B cell (primary cell): ENCODE results near the gene TPI1. TPM values are rescaled to one million over a fixed set of nuclear protein-coding genes. Genes with fewer than 3 reads are reported as not detected.

Experiments
- ATAC-seq: fragments of 200-7000 bp; cut with Tn5 transposase; one replicate; pipeline ENCODE4 v1.10.0; 2021; ENCODE audit warnings: low read depth, mild to moderate bottlenecking, moderate number of reproducible peaks, moderate library complexity
- CTCF ChIA-PET: fragments of 350-600 bp; sonication (Branson Sonifier 250); formaldehyde crosslinking; loops from one replicate; lab custom pipeline; 2021; ENCODE audit warnings: antibody characterized with exemption, inconsistent platforms; lab: Charles Lee
- POLR2A ChIA-PET: fragments of 350-600 bp; sonication (Branson Sonifier 250); formaldehyde crosslinking; loops from one replicate; lab custom pipeline; 2021; ENCODE audit warnings: antibody characterized with exemption; lab: Charles Lee
- DNase-seq: peaks from one replicate; pipeline ENCODE4 v3.0.0; 2013
- H2AFZ ChIP-seq: 2 replicates; pipeline ENCODE4 v1.6.1; 2012; ENCODE audit warnings: mild to moderate bottlenecking, low read depth, low read length; ENCODE audit not compliant: insufficient read depth, poor library complexity, severe bottlenecking
- H3K27ac ChIP-seq, 2 donors: 1 replicate in 1 of 2; 2 replicates in 1 of 2; pipeline ENCODE4 v1.5.1; 2012 to 2013; ENCODE audit warnings: low read length in 2 of 2, mild to moderate bottlenecking in 2 of 2, moderate library complexity in 1 of 2
- H3K27me3 ChIP-seq, 4 experiments: fragments of 200-600 bp in 1 of 4; sonication (generic) in 1 of 4; replicated peaks in 1 of 4; 1 replicate in 2 of 4; 2 replicates in 2 of 4; pipeline versions ENCODE4 v1.6.1 to v1.7.0; 2013 to 2016; ENCODE audit warnings: low read length in 3 of 4, mild to moderate bottlenecking in 2 of 4, mixed read lengths in 1 of 4, moderate library complexity in 1 of 4; ENCODE audit not compliant: insufficient read depth in 4 of 4, control insufficient read depth in 3 of 4; ENCODE audit errors: control extremely low read depth in 1 of 4
- H3K36me3 ChIP-seq, 2 experiments: replicated peaks in 1 of 2; 1 replicate in 1 of 2; 2 replicates in 1 of 2; pipeline versions ENCODE4 v1.6.1 to v1.7.1; 2013; ENCODE audit warnings: low read length in 1 of 2; ENCODE audit not compliant: insufficient read depth in 2 of 2, control insufficient read depth in 1 of 2; ENCODE audit errors: control extremely low read depth in 1 of 2, extremely low read depth in 1 of 2
- H3K4me1 ChIP-seq, 2 donors: fragments of 200-600 bp in 1 of 2; sonication (generic) in 1 of 2; 1 replicate in 1 of 2; 2 replicates in 1 of 2; pipeline versions ENCODE4 v1.5.1 to v1.6.1; 2013 to 2017; ENCODE audit warnings: low read length in 2 of 2; ENCODE audit not compliant: control insufficient read depth in 2 of 2, insufficient read depth in 2 of 2
- H3K4me2 ChIP-seq: replicated peaks from 2 replicates; pipeline ENCODE3; 2012; ENCODE audit warnings: mild to moderate bottlenecking, low read depth, low read length; ENCODE audit not compliant: poor library complexity, severe bottlenecking
- H3K4me3 ChIP-seq, 5 experiments: fragments of 200-600 bp in 1 of 5; sonication (generic) in 1 of 5; 1 replicate in 3 of 5; 2 replicates in 2 of 5; pipeline versions ENCODE4 v1.5.1 to v1.7.0; 2011 to 2016; ENCODE audit warnings: low read length in 4 of 5, mild to moderate bottlenecking in 4 of 5, low read depth in 2 of 5, control low read depth in 1 of 5, moderate library complexity in 1 of 5; ENCODE audit not compliant: insufficient read depth in 1 of 5; ENCODE audit errors: control extremely low read depth in 1 of 5, extremely low read depth in 1 of 5
- H3K79me2 ChIP-seq: fragments of 200-600 bp; sonication (generic); one replicate; pipeline ENCODE4 v1.6.0; 2016; ENCODE audit warnings: low read length; ENCODE audit not compliant: control insufficient read depth, insufficient read depth
- H3K9ac ChIP-seq: fragments of 200-600 bp; sonication (generic); 2 replicates; pipeline ENCODE4 v1.6.1; 2017; ENCODE audit warnings: mild to moderate bottlenecking, low read length, moderate library complexity
- H3K9me3 ChIP-seq, 3 donors: one replicate each; pipeline versions ENCODE4 v1.6.1 to v1.7.1; 2013; ENCODE audit warnings: low read length in 2 of 3; ENCODE audit not compliant: control insufficient read depth in 2 of 3, insufficient read depth in 1 of 3; ENCODE audit errors: control extremely low read depth in 1 of 3
- H4K20me1 ChIP-seq: 2 replicates; pipeline ENCODE4 v1.6.0; 2012; ENCODE audit warnings: mild to moderate bottlenecking, low read length; ENCODE audit not compliant: insufficient read depth, control insufficient read depth, poor library complexity, severe bottlenecking
- H3K27ac Mint-ChIP-seq: one replicate; pipeline ENCODE4 v1.8.0; 2021; ENCODE audit warnings: mixed read lengths
- H3K27me3 Mint-ChIP-seq: one replicate; pipeline ENCODE4 v1.8.0; 2021; ENCODE audit warnings: mixed read lengths
- H3K4me1 Mint-ChIP-seq: one replicate; pipeline ENCODE4 v1.8.0; 2021; ENCODE audit warnings: mixed read lengths
- H3K4me3 Mint-ChIP-seq: one replicate; pipeline ENCODE4 v1.8.0; 2021; ENCODE audit warnings: mixed read lengths
- H3K9me3 Mint-ChIP-seq: one replicate; pipeline ENCODE4 v1.8.0; 2022; ENCODE audit warnings: mixed read lengths; ENCODE audit not compliant: insufficient read depth
- EZH2 ChIP-seq: IDR thresholded peaks from 2 replicates; pipeline ENCODE4 v1.6.1; 2012; ENCODE audit warnings: borderline replicate concordance, low read depth, mild to moderate bottlenecking, moderate library complexity, low read length; ENCODE audit not compliant: insufficient read depth, poor library complexity, severe bottlenecking
- WGBS: methylation state at CpG from one replicate; pipeline ENCODE4 v1.1.5; 2013; ENCODE audit warnings: missing lambda C conversion rate; ENCODE audit not compliant: insufficient coverage; 5-methylcytosine and 5-hydroxymethylcytosine counted together
- intact Hi-C: fragments of 100-400 bp; cut with micrococcal nuclease; formaldehyde crosslinking; loops from one replicate; pipeline ENCODE4 v1.10.0; 2022
- polyA plus RNA-seq: library from polyadenylated mRNA; depleted of rRNA; stranded (reverse); fragments of >200 nt; gene quantifications from 2 replicates; pipeline ENCODE4 v1.2.3, GENCODE V29; 2012
- total RNA-seq, 2 donors: library from RNA; stranded (reverse); fragments of 120-200 nt in 1 of 2; gene quantifications; 1 replicate in 1 of 2; 2 replicates in 1 of 2; pipeline versions ENCODE4 v1.2.3 to v1.2.4, GENCODE V29; 2013 to 2022
- TF ChIP-seq, protein P1 (sequence below): fragments of 200-600 bp; IDR thresholded peaks from one replicate; pipeline ENCODE4 v1.8.0; 2022; ENCODE audit warnings: antibody characterized with exemption, mild to moderate bottlenecking

TPI1 gene
- total and polyA plus RNA-seq, 2 donors (not counting 1 experiment from before 2014, with no cell fraction given): 181 to 187 TPM

DNA sequence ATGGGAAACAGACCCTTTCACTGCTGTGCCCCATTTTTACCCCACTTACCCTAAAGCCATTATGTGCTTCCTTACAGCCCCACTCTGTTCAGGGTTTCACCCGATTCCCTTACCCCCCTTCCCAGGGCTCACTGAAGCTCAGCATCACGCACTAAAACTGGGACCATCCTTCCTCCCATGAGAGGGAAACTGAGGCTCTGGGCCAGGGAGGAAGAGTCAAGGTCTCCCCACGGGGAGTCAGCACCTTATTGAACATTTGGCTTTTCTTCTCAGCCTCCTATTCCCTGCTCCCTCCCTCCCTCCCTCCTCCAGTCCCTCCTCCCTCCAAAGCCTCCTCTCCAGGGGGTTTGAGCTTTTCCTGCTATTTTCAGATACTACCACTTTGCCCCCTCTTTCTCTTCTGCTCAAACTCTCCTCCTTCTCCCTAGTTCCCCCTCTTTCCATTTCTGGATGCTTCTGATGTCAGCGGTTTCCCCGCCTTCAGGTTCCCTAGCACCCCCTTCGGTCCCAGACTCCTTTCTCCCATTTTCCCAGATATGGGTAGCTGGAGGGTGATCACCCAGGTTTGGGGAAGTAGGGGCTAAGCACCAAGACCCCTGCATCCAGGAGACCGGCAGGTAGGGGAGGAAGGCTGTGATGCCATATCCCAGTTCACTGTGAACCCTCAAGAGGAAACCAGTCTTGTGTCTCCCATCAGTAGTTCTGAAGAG lies 44.8 kb upstream of the TPI1 start:
- no peak overlapping the region for H3K9ac ChIP-seq
- Mint-ChIP-seq H3K9me3 (no peaks in the 10 kb centered on the region), H3K27ac (no peak overlapping the region), H3K4me3 (no peak overlapping the region), H3K4me1 (peaks cover 19% of the 10 kb centered on the region), H3K27me3 (peaks cover 65% of the 10 kb centered on the region)
- H4K20me1 ChIP-seq: no peaks in the 10 kb centered on the region
- H3K79me2 ChIP-seq: no peaks in the 10 kb centered on the region
- intact Hi-C loops: no loop called here
- H3K4me3 ChIP-seq: no peak overlapping the region
- no peak overlapping the region for H3K27ac ChIP-seq
- H3K36me3 ChIP-seq: no peaks in the 10 kb centered on the region
- TF ChIP-seq, protein P1, sequence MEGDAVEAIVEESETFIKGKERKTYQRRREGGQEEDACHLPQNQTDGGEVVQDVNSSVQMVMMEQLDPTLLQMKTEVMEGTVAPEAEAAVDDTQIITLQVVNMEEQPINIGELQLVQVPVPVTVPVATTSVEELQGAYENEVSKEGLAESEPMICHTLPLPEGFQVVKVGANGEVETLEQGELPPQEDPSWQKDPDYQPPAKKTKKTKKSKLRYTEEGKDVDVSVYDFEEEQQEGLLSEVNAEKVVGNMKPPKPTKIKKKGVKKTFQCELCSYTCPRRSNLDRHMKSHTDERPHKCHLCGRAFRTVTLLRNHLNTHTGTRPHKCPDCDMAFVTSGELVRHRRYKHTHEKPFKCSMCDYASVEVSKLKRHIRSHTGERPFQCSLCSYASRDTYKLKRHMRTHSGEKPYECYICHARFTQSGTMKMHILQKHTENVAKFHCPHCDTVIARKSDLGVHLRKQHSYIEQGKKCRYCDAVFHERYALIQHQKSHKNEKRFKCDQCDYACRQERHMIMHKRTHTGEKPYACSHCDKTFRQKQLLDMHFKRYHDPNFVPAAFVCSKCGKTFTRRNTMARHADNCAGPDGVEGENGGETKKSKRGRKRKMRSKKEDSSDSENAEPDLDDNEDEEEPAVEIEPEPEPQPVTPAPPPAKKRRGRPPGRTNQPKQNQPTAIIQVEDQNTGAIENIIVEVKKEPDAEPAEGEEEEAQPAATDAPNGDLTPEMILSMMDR: no peak
- TF ChIP-seq EZH2: no peak
- WGBS: 71% methylated on average over 1 of the region's 7 CpGs
- DNase-seq: no peak
- H3K9me3 ChIP-seq: peaks cover 0 to 13% (median 0%) of the 10 kb centered on the region in 3 donors
- H3K27me3 ChIP-seq: peaks cover 0 to 67% (median 29%) of the 10 kb centered on the region in 4 experiments
- H3K4me1 ChIP-seq: peaks cover 21 to 23% of the 10 kb centered on the region in 2 donors
- no peak for ATAC-seq
- ChIA-PET POLR2A (no interaction called here), CTCF (interaction anchor here (1.0 to 6.2 kb wide), 3 partner anchors 11 to 69 kb away, joined by 3 to 33 read pairs (median 31); partner anchors contain the start of gene MLF2)
- no peak overlapping the region for H2AFZ ChIP-seq
- H3K4me2 ChIP-seq: no peak overlapping the region
